Spleen (tissue), 7 donors: ENCODE data around the gene RUSC2.

Source experiments
- POLR2A ChIP-seq, 3 donors: fragments of 450-650 bp; IDR thresholded peaks; one replicate each; pipeline ENCODE4 v1.5.1; 2017; ENCODE audit warnings: antibody characterized with exemption in 3 of 3, mild to moderate bottlenecking in 1 of 3
- POLR2AphosphoS5 ChIP-seq, 3 donors: sonication (generic); formaldehyde crosslinking; IDR thresholded peaks; one replicate each; pipeline ENCODE4 v1.5.1; 2017; ENCODE audit warnings: antibody characterized with exemption in 3 of 3
- TF ChIP-seq, protein P1 (sequence below), 11 experiments: fragments of 200-600 bp in 7 of 11; fragments of 450-650 bp in 4 of 11; sonication (generic) in 4 of 11; IDR thresholded peaks in 8 of 11; conservative IDR thresholded peaks in 3 of 11; 1 replicate in 7 of 11; 2 replicates in 4 of 11; pipeline versions ENCODE4 v1.4.0 to v1.8.0; 2016 to 2021; ENCODE audit warnings: antibody characterized with exemption in 11 of 11, inconsistent platforms in 4 of 11, mild to moderate bottlenecking in 1 of 11
- donor health status: DM: no; HTN: no; CAD: no; lungs with moderate emphysema.
- donor health status: DM: no; HTN: no; CAD: no.
- donor health status: DM: no; HTN: no; CAD: no.

DNA sequence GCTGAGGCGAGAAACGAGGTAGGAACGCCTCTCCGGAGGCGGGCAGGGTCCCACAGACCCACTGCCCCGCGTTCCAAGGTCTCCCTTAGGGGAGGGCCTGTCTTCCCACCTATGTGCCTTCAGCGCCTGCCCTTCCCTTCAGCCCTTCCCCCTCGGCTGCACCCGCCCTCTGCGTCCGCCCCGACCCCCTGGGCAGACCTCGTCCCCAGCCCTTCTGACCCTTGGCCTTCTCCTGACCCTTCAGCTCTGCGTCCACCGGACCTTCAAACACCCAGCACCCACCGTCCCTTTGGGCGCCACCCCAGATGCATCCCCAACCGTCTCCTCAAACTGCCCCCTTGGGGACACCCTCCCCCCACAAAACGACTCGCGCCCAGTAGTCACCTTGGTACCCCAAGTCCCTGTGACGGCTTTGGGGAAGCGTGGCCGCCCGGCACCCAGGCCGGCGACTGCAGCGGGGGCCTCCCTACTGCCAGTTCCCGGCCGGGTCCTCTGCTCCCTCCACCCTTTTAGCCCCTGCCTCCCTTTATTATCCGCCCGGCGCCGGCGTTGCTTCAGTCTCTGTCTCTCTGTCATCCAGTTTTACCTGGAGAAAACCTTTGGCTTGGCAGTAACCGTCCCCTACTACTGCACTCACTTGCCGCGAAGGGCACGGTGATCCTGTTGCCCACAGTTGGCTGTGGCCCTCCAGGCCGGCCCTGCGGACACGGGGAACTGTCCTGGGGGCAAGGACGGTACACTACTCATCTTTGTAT lies 421 bp downstream of the RUSC2 start:
- TF ChIP-seq, protein P1, sequence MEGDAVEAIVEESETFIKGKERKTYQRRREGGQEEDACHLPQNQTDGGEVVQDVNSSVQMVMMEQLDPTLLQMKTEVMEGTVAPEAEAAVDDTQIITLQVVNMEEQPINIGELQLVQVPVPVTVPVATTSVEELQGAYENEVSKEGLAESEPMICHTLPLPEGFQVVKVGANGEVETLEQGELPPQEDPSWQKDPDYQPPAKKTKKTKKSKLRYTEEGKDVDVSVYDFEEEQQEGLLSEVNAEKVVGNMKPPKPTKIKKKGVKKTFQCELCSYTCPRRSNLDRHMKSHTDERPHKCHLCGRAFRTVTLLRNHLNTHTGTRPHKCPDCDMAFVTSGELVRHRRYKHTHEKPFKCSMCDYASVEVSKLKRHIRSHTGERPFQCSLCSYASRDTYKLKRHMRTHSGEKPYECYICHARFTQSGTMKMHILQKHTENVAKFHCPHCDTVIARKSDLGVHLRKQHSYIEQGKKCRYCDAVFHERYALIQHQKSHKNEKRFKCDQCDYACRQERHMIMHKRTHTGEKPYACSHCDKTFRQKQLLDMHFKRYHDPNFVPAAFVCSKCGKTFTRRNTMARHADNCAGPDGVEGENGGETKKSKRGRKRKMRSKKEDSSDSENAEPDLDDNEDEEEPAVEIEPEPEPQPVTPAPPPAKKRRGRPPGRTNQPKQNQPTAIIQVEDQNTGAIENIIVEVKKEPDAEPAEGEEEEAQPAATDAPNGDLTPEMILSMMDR (IDR thresholded peaks at IDR 0.05 in 8 of 11, conservative IDR thresholded peaks at IDR 0.05 in 3 of 11), result no peak
- TF ChIP-seq POLR2AphosphoS5 (IDR thresholded peaks at IDR 0.05) (no peak), POLR2A (IDR thresholded peaks at IDR 0.05) (no peak)
